ENCODE results near the gene RNASE2. TPM values are rescaled to one million over a fixed set of nuclear protein-coding genes. Genes with fewer than 3 reads are reported as not detected.

RNASE2 gene
- total and polyA plus RNA-seq, 2 donors (not counting 3 experiments of a cell fraction or from before 2014, with no cell fraction given): not detected

- Histone ChIP-seq H3K9ac (replicated peaks; ENCODE audit: extremely low read depth, insufficient read depth, low read length) (peak overlapping the region; percentile 64), H2AFZ (ENCODE audit: low read depth, low read length) (peak overlapping the region; percentile 91), H3K9me3 (replicated peaks; ENCODE audit: control insufficient read depth, insufficient read depth, low read length) (no peaks in the 10 kb centered on the region), H3K27me3 (ENCODE audit: control insufficient read depth in 2 of 2, insufficient read depth in 2 of 2, low read length in 2 of 2) (peaks cover 8 to 14% of the 10 kb centered on the region in 2 experiments), H3K79me2 (ENCODE audit: control insufficient read depth, insufficient read depth, low read length) (no peaks in the 10 kb centered on the region), H3K4me2 (ENCODE audit: insufficient read depth, low read length) (peak overlapping the region; percentile 83), H3K36me3 (ENCODE audit: control insufficient read depth in 2 of 2, extremely low read depth in 1 of 2, insufficient read depth in 2 of 2, low read length in 2 of 2) (no peaks in the 10 kb centered on the region), H3K4me1 (ENCODE audit: control insufficient read depth, extremely low read depth, insufficient read depth, low read length) (peaks cover 21% of the 10 kb centered on the region), H3K4me3 (replicated peaks in 1 of 3; ENCODE audit: insufficient read depth in 1 of 3, low read depth in 1 of 3, low read length in 3 of 3) (peak overlapping the region; percentile 15 to 64 (median 55)), H3K9me1 (replicated peaks; ENCODE audit: control insufficient read depth, extremely low read depth, insufficient read depth, low read length) (no peaks in the 10 kb centered on the region), H3K27ac (ENCODE audit: insufficient read depth, low read depth, low read length) (peak overlapping the region; percentile 8), H4K20me1 (replicated peaks; ENCODE audit: control insufficient read depth, extremely low read depth, insufficient read depth, low read length) (no peaks in the 10 kb centered on the region)
- DNase-seq (ENCODE audit: low read depth, low spot score) (peak; percentile 86), FAIRE-seq (peak; percentile 92)
- intact Hi-C loops (cut with micrococcal nuclease): loop anchor here (1.0 to 10.0 kb wide), 8 partner anchors 18 to 359 kb away; partner anchors contain the start of genes METTL17, RNASE4, RNASE6 and TMEM253
- CTCF ChIA-PET: interaction anchor here (0.6 to 5.5 kb wide), 64 partner anchors 9 to 653 kb away, joined by 3 to 103 read pairs (median 4); partner anchors contain the start of genes PARP2, RNASE1, RNASE2 and RNASE4
- dilution Hi-C loops (cut with MboI; ENCODE audit: extremely low pct_ligation_motif_present, low sequenced_read_pairs): no loop called here
- POLR2A ChIA-PET: interaction anchor here (1.3 kb wide), 1 partner anchor 628 kb away, joined by 3 read pairs; no protein-coding TSS in a partner anchor
- no TSS peak for BruUV-seq (replicated peaks)
- TF ChIP-seq POLR2A (IDR thresholded peaks at IDR 0.05; ENCODE audit: low read depth, low read length): no peak
- TF ChIP-seq CTCF (IDR thresholded peaks at IDR 0.05; ENCODE audit: extremely low read depth in 1 of 2, insufficient read depth in 1 of 2, low read depth in 1 of 2, low read length in 2 of 2): peak; percentile 98 to 99
Measured at GRCh38 chr14:20970983-20971704, 15.9 kb downstream of the RNASE2 start.

GRCh38 chr14:20971705-20972021 is 16.4 kb downstream of the RNASE2 start:
- ChIA-PET CTCF (interaction anchor here (0.6 to 5.5 kb wide), 32 partner anchors 9 to 630 kb away, joined by 3 to 103 read pairs (median 8); partner anchors contain the start of genes RNASE1, RNASE2 and SLC39A2), POLR2A (interaction anchor here (1.3 kb wide), 1 partner anchor 629 kb away, joined by 3 read pairs; no protein-coding TSS in a partner anchor)
- H3K27ac ChIP-seq (ENCODE audit: insufficient read depth, low read depth, low read length): peak overlapping the region; percentile 6
- no peaks in the 10 kb centered on the region for H3K9me1 ChIP-seq (replicated peaks; ENCODE audit: control insufficient read depth, extremely low read depth, insufficient read depth, low read length)
- peak overlapping the region; percentile 91 for H2AFZ ChIP-seq (ENCODE audit: low read depth, low read length)
- intact Hi-C loops (cut with micrococcal nuclease): loop anchor here (1.0 to 10.0 kb wide), 8 partner anchors 17 to 359 kb away; partner anchors contain the start of genes METTL17, RNASE4, RNASE6 and TMEM253
- H3K4me1 ChIP-seq (ENCODE audit: control insufficient read depth, extremely low read depth, insufficient read depth, low read length): peaks cover 21% of the 10 kb centered on the region
- BruUV-seq (replicated peaks): no TSS peak
- dilution Hi-C loops (cut with MboI; ENCODE audit: extremely low pct_ligation_motif_present, low sequenced_read_pairs): no loop called here
- no peak overlapping the region for H3K4me3 ChIP-seq (replicated peaks in 1 of 3; ENCODE audit: insufficient read depth in 1 of 3, low read depth in 1 of 3, low read length in 3 of 3)
- H3K27me3 ChIP-seq (ENCODE audit: control insufficient read depth in 2 of 2, insufficient read depth in 2 of 2, low read length in 2 of 2): peaks cover 6 to 11% of the 10 kb centered on the region in 2 experiments
- peak overlapping the region; percentile 10 for H3K4me2 ChIP-seq (ENCODE audit: insufficient read depth, low read length)
- no peak for DNase-seq (ENCODE audit: low read depth, low spot score)
- H3K36me3 ChIP-seq (ENCODE audit: control insufficient read depth in 2 of 2, extremely low read depth in 1 of 2, insufficient read depth in 2 of 2, low read length in 2 of 2): no peaks in the 10 kb centered on the region
- peak; percentile 73 for TF ChIP-seq GATA2 (IDR thresholded peaks at IDR 0.05; ENCODE audit: insufficient read depth, insufficient read length, low read depth, low read length)
- TF ChIP-seq CTCF (IDR thresholded peaks at IDR 0.05; ENCODE audit: extremely low read depth in 1 of 2, insufficient read depth in 1 of 2, low read depth in 1 of 2, low read length in 2 of 2): no peak
- TF ChIP-seq MYC (IDR thresholded peaks at IDR 0.05; ENCODE audit: low read depth, low read length): no peak
- FAIRE-seq: no peak
- H4K20me1 ChIP-seq (replicated peaks; ENCODE audit: control insufficient read depth, extremely low read depth, insufficient read depth, low read length): no peaks in the 10 kb centered on the region
- H3K9me3 ChIP-seq (replicated peaks; ENCODE audit: control insufficient read depth, insufficient read depth, low read length): no peaks in the 10 kb centered on the region
- no peak overlapping the region for H3K9ac ChIP-seq (replicated peaks; ENCODE audit: extremely low read depth, insufficient read depth, low read length)
- H3K79me2 ChIP-seq (ENCODE audit: control insufficient read depth, insufficient read depth, low read length): no peaks in the 10 kb centered on the region
